Fibroblast of peridontal ligament (primary cell): ENCODE data around the gene ERVK3-1.

Source experiments
- DNase-seq: peaks from one replicate; pipeline ENCODE4 v3.0.0-alpha.2; 2010; ENCODE audit errors: extremely low read depth

Gene ERVK3-1

DNA sequence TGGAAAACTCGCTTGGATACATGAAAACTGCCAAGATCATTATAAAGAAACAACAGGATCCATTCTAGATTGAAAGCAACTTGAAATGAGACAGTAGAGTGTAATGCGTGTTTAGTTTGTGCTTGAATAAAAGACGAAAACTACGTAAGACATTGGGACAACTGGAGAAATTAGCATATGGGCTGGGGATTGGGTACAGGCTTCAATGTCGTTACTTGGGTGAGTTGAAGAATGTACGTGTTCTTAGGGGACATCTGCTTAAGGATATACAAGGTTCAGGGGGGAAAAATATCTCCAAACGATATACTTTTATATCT lies 471 bp upstream of the ERVK3-1 start:
- no peak for DNase-seq

DNA sequence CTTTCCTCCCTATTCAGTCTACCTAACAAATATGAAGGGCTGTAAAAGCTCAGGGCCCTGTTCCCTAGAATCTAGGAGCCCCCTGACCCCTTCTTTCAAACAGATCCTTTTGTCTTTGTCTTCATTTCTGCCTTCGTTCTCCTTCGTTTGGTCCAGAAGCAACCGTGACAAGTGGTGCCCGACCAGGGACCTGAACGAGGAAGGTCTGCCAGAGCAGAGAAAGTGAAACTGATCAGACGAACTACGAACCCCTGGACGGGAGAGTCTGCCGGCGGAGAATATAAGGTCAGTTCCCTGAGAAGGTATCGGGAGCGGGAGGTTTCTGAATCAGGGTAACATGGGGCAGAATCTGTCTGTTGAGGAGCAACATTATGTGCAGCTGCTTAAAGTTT lies 751 bp downstream of the ERVK3-1 start:
- DNase-seq: peak; percentile 8

DNA sequence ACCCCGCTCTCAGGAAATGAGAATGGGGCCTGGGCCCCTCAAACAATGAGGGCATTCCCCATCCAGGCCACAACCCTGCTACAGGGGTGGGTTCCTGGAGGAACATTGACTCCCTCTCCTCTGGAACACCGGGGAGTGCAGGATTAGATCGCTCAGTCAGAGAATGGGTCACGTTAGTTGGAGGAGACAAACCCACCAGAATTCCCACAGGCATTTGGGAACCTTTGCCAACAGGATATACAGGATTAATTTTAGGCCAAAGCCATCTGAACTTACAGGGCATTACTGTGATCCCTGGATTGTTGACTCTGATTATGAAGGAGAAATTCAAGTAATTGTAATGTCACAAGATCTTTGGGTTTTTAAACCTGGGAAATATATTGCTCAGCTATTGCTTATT lies 2.6 kb downstream of the ERVK3-1 start:
- DNase-seq: no peak

DNA sequence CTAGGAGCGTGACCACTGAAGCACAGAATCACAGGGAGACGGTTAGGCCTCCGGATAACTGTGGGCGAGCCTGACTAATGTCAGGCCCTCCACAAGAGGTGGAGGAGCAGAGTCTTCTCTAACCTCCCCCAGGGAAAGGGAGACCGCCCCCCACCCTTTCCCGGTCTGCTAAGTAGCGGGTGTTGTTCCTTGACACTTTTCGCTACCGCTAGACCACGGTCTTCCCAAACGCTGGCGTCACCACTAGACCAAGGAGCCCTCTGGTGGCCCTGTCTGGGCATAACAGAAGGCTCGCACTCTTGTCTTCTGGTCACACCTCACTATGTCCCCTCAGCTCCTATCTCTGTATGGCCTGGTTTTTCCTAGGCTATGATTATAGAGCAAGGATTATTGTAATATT lies 5.5 kb downstream of the ERVK3-1 start:
- peak; percentile 12 for DNase-seq

DNA sequence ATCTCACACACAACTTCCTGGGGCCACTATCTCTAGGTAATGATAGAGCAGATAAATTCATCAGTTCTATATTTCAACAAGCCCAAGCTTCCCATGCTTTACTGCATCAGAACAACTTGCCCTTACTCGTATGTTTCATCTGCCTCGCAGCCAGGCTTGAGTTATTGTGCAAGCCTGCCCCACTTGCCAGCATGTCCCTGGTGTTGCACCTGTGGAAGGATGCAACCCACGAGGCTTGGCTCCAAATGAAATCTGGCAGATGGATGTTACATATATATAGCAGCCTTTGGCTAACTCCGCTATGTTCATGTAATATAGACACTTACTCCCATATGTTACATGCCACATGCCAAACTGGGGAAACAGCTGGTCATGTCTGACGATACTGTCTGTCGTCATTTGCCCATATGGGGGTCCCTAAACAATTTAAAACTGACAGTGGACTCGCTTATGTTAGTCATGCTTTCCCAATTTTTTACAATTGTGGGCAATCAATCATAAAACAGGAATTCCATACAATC lies 6.2 kb downstream of the ERVK3-1 start:
- no peak for DNase-seq

DNA sequence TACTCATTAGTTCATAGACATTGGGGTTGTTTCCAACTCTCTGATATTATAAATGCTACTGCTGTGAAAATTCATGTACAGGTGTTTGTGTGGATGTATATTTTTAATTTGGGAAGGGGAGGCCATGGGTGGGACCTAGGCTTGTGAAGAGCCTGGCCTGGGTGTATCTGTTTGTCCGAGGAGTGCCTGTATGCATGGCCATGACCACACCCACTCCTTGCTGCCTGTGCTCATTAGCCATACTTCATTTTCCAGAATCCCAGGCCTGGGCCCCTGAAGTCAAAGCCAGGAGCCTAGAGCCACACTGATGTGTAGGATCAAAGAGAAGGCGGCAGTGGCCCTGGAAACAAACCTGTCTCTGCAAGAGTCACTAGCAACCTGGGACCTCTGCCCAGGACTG lies 10.4 kb downstream of the ERVK3-1 start:
- no peak for DNase-seq

DNA sequence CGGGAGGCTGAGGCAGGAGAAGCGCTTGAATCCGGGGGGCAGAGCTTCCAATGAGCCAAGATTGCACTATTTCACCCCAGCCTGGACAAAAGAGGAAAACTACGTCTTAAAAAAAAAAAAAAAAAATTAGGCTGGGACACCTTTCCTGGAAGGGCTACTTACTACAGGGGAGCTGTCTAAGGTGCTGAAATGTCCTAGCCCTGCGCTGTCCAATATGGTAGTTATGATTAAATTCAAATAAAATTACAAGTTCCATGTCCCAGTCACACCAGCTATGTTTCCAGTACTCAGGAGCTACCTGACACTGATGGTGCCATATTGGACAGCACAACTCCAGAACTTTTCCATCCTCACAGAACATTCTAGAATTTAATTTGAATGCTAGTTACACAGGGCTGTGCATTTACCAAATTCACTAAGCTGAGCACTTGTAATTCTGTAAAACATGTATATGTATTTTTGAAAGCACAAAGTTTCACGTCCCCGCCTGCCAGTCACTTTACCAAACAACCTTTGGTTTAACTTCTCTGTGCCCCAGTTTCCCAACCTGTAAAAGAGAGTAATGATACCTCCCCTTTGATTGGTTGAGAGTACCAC lies 12.4 kb downstream of the ERVK3-1 start:
- peak; percentile 63 for DNase-seq

DNA sequence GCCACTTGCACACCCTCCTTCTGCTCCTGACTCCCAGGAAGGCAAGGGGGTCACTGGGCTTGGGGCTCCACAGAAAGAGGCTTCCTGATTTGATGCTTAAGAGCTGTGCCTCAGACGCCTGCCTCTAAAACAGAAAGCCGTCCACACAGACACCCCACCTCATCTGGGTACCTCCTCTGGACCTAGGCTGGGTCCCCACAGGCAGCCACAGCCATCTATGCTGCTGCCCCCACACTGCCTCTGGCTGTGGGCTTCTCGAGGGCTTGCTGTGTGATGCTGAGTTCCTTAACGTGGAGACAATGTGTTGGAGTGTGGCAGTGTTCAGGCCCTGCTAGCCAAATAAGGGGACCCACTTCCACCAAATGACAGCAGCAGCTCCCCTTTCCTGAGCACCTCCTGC lies 13.1 kb downstream of the ERVK3-1 start:
- DNase-seq: no peak

DNA sequence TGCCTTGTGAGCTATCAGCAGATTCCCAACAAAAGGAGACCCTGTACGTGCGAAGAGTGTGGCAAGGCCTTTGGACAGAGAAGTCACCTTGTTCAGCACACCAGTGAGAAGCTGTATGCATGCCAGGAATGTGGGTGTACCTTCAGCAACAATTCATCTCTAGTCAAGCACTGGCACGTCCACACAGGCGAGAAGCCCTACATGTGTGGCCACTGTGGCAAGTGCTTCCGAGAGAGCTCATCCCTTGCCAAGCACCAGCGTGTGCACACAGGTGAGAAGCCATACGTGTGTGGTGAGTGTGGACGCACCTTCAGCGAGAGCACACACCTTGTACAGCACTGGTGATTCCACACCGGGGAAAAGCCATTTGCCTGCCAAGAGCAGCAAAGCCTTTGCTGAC lies 14.1 kb downstream of the ERVK3-1 start:
- DNase-seq: no peak

DNA sequence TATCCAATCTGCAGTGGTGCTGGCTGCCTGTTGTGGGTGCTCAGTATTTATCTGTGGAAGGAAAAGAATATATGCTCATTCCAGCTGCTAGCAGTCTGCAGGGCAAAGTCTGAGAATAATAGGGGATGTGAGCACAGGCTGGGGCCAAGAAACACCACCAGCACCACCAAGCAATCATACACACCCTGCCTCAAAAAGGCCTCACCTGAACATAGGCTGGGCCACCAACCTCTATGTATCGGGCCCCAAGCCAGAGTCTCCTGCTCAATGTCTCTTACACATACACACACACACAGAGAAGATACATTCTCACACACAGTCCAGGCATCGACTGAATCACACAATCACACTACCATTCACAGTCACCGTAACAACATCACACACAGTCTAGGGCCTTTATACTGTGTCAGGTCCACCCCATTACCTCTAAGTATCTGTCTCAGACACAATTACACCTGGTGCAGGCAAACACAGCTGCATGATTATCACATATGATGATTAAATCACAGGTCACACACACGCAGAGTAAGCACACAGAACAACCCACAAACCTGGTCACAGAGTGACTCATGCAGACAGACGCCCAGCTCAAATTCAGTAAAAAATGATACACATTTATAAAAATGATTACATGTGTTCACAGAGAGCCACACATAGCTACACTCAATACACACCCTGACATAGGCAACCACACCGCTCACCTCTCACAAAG lies 20.3 kb downstream of the ERVK3-1 start:
- no peak for DNase-seq

DNA sequence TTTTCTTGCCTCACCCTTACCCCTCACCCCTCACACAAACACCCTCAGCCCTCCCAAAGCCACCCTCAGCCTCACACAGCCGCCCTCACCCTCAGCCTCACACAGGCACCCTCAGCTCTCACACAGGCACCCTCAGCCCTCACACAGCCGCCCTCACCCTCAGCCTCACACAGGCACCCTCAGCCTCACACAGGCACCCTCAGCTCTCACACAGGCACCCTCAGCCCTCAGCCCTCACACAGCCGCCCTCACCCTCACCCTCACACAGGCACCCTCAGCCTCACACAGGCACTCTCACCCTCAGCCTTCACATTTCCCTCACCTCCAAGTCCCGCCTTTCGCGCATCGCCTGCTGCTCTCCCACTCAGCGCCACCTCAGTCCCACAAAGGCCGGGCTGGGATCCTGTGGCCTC lies 21.3 kb downstream of the ERVK3-1 start:
- no peak for DNase-seq

DNA sequence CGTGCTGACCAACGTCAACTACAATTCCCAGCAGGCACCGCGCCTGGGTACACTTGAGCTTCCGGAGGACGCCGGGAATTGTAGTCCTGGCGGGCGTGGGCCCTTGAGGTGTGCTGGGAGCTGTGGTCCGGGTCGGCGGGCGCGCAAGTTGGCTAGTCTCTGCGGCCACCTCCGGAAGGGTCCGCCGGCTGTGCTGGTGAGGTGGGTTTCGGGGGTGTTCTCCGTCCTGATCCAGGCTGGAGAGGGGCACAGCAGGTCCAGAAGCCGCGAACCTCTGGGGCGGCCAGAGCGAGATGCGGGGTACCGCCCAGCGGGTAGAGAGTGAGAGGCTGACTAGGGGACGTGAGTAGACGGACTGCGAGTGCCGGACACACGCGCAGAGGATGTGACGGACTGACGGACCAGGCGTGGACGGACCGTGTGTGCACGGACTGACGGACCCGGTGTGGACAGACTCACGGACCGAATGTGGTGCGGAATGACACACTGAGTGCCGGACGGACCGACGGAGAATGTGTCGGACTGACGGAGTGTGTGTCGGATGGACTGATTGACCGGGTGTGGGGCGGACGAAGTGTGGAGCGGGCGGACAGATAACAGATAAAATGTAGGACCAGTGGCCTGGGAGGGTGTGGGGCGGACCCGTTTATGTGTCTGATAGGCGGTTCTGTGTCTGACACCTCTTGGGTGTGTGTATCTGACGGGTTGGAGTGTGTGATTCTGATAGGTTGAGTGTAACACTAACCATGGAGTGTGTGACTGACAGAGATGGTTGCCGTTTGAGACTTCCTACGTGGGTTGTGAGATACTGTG lies 21.9 kb downstream of the ERVK3-1 start, which contains the start of gene ZSCAN22:
Gene ZSCAN22 (plus strand): TSS at position 81 of the 813 bp plus-strand sequence. CDS start 7,809 bp downstream, outside the sequence.
- peak; percentile 94 for DNase-seq

DNA sequence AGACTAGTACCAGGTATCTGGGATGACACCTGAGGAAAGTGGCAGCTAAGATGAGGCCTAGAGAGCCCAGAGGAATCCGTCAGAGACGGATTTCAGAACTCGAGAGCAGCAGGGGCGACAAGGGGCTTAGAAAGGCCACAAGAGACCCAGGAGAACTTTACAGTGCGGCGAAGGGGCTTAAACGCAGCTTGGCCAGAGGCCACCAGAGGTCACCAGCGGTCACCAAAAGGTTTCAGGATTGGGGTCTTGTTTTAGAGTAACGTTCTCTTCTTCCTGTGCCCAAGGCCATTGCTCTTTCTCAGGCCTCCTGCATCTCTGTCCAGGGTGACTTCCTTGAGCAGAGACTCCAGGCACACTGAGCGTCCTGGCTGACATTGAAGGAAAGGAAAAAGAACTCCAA lies 23.8 kb downstream of the ERVK3-1 start:
- DNase-seq: no peak

DNA sequence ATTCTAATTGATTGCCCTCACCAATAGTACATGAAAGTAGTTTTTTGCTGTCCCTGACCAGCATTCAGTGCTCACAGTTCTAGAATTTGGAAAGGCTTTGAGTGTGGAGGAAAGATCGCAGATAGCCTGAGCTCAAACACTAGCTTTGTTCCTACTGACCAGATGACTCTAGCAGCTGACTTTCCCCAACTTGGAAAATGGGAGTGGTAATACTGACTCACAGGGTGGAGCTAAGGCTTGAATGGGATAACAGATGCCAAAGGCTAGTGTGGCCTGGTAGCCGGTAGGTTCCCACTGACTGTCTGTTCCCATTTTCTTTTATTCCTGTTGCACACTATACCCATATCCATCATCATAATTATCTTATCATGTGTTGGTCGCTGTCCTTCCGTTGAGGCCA lies 25.3 kb downstream of the ERVK3-1 start:
- peak; percentile 75 for DNase-seq

DNA sequence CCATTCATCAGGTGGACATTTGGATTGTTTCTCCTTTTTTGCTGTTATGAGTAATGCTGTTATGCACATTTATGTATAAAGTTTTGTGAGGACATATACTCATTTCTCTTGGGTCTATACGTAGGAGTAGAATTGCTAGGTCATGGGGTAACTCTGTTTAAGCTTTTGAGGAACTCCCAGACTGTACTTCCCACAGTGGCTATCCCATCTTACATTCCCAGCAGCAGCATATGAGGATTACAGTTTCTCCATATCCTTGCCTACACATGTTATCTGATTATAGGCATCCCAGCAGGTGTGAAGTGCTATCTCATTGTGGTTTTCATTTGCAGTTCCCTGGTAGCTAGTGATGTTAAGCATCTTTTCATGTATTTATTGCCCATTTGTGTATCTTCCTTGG lies 27.5 kb downstream of the ERVK3-1 start:
- DNase-seq: no peak

DNA sequence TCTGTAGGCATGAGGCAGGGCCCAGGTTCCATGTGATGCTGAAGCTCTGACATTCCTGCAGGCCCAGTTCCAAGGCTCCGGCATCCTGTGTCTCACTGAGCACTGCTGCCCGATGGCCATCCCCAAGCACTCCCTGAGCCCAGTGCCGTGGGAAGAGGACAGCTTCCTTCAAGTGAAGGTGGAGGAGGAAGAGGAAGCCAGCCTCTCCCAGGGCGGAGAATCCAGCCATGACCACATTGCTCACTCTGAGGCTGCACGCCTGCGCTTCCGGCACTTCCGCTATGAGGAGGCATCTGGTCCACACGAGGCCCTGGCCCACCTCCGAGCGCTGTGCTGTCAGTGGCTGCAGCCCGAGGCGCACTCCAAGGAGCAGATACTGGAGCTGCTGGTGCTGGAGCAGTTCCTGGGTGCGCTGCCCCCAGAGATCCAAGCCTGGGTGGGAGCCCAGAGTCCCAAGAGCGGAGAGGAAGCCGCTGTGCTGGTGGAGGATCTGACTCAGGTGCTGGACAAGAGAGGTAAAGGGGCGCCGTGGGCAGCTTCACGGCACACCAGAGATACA lies 29.6 kb downstream of the ERVK3-1 start:
- no peak for DNase-seq

DNA sequence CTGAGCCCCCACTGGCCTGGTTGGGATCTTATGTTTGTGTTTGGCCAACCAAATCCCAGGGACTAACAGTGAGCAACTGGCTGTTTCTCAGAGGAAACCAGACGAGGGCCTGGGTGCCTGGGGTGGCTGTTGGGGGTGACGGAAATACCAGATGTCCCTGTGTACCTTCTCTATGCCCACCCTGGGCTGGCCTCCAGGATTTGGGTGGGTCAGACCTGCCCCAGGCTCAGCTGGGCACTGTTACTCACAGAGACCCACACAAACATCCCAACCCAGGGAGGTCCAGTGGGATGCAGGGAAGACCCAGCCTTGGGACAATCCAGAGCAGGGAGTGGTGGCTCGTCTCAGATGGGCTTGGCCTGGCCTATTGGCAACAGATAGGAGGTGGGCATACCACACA lies 30.5 kb downstream of the ERVK3-1 start:
- no peak for DNase-seq

DNA sequence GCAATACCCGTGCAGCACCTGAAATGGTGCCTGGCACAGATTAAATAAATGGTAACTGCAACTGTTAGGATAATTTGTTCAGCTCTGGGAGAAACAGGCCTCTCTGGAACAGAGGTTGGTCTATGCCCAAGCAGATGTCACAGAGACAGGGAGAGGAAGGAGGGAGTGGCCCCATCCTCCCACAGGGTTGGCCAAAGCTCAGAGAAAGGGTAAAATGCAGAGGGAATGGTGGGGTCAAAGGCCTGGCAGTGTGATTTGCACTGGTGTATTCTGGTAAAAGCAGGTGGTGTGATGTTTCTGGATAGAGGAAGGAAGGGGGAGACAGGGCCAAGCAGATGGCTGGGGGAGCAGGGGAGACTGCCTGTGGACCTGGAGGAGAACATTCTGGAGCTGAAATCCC lies 31.0 kb downstream of the ERVK3-1 start:
- no peak for DNase-seq

DNA sequence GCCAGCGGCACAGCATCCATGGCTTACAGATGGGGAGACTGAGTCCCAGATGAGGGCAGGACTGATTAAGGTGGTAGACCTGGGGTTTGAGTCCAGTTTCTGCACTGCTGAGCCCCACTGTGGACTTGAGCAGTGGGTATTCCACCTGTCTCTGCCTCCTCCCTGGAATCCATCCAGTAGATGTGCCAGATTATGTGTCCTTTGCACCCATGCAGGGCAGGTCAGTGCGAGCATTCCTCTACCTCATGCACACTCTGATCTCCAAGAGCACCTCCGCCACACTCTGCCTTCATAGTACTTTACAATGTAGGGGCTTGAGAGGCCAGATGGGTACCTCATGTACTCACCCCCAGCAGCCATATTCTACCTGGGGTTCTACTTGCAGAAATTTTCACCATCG lies 31.6 kb downstream of the ERVK3-1 start:
- no peak for DNase-seq

DNA sequence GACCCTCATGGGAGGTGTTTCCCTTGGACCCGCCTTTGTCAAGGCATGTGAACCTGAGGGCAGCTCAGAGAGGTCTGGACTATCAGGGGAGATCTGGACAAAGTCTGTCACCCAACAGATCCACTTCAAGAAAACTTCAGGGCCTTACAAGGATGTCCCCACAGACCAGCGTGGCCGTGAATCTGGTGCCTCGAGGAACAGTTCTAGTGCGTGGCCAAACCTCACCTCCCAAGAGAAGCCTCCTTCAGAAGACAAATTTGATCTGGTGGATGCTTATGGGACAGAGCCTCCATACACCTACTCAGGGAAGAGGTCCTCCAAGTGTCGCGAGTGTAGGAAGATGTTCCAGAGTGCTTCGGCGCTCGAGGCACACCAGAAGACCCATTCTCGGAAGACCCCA lies 33.2 kb downstream of the ERVK3-1 start:
- DNase-seq: no peak

DNA sequence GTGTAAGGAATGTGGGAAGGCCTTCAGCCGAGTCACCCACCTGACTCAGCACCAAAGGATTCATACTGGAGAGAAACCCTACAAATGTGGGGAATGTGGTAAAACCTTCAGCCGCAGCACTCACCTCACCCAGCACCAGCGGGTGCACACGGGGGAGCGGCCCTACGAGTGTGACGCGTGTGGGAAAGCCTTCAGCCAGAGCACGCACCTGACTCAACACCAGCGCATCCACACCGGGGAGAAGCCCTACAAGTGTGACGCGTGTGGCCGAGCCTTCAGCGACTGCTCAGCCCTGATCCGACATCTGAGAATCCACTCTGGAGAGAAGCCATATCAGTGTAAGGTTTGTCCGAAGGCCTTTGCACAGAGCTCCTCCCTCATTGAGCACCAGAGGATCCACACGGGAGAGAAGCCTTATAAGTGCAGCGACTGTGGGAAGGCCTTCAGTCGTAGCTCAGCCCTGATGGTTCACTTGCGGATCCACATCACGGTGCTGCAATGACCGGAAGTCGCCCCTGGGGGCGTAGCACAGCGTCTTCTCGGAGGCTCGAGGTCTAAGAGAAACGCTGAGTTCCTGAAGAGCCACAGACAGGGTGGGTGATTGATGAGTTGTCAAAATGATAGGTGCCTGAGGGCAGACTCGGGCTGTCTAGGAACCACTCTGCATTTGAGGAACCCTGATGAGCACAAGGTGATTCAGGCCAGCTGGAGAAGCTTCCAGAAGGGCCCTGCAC lies 33.8 kb downstream of the ERVK3-1 start:
- DNase-seq: no peak

DNA sequence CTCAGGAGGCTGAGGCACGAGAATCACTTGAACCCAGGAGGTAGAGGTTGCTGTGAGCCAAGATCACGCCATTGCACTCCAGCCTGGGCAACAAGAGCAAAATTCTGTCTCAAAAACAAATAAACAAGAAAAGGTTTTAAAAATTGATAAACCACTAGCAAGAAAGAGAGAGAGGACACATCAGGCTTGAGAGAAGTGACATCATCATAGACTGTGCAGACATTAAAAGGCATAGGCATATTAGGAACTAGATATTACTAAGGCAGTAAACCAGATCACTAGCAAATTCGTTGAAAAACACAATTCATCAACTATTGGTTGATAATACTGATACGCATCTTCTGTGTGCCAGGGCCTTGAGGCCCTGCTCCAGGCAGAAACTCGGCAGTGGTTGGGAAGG lies 40.4 kb downstream of the ERVK3-1 start:
- DNase-seq: no peak
